OCI-LY1 (cell line): Measurements from ENCODE around the gene PAH.

Source experiments
- EZH2 ChIP-seq: fragments of 200-600 bp; sonication (generic), shearing (Covaris generic); IDR thresholded peaks from 2 replicates; pipeline ENCODE4 v1.8.0; 2017; ENCODE audit warnings: borderline replicate concordance, mixed run types, mild to moderate bottlenecking, antibody characterized with exemption, low read length, moderate library complexity, mixed read lengths
- TF ChIP-seq, protein P1 (sequence below): fragments of 200-600 bp; sonication (generic), shearing (Covaris generic); IDR thresholded peaks from 2 replicates; pipeline ENCODE4 v1.5.1; 2017; ENCODE audit warnings: mild to moderate bottlenecking, antibody characterized with exemption, low read length, moderate library complexity, mixed read lengths

DNA sequence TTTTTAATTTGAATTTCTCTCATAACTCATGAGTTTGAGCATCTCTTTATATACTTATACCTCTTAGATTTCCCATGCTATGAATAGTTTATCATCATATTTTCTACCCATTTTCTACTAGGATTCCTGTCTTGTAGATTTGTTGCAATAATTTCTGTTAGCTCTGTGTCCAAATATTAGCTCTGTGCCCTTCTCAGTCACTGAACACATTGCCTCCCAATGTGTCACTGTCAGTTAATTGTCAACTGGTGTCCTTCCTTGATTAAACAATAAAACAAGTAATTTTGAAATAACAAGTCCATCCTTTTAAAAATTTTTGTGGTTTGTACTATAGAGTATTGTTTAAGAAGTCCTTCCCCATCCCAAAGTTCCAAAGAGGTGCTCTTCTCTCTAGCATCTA, 4.2 kb upstream of the PAH start:
- TF ChIP-seq, protein P1, sequence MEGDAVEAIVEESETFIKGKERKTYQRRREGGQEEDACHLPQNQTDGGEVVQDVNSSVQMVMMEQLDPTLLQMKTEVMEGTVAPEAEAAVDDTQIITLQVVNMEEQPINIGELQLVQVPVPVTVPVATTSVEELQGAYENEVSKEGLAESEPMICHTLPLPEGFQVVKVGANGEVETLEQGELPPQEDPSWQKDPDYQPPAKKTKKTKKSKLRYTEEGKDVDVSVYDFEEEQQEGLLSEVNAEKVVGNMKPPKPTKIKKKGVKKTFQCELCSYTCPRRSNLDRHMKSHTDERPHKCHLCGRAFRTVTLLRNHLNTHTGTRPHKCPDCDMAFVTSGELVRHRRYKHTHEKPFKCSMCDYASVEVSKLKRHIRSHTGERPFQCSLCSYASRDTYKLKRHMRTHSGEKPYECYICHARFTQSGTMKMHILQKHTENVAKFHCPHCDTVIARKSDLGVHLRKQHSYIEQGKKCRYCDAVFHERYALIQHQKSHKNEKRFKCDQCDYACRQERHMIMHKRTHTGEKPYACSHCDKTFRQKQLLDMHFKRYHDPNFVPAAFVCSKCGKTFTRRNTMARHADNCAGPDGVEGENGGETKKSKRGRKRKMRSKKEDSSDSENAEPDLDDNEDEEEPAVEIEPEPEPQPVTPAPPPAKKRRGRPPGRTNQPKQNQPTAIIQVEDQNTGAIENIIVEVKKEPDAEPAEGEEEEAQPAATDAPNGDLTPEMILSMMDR = no peak
- no peak for TF ChIP-seq EZH2
